SK-N-SH (cell line): ENCODE results near the gene PPP1R1C. TPM values are rescaled to one million over a fixed set of nuclear protein-coding genes. Genes with fewer than 3 reads are reported as not detected.

Experiments
- CTCF ChIA-PET: fragments of 300-600, 350-600 bp; formaldehyde crosslinking; extraction: SDS; loops from one replicate; lab custom pipeline; 2021; lab: Yijun Ruan, JAX
- POLR2A ChIA-PET: fragments of 350-600 bp; sonication (Branson Sonifier 250); formaldehyde crosslinking; extraction: SDS; loops from one replicate; lab custom pipeline; 2020; ENCODE audit warnings: antibody characterized with exemption, inconsistent platforms; lab: Yijun Ruan, JAX
- DNase-seq: peaks from one replicate; pipeline ENCODE4 v3.0.0; 2012
- H2AFZ ChIP-seq: fragments of 200-600 bp; sonication (generic); 2 replicates; pipeline ENCODE4 v1.8.1; 2016; ENCODE audit warnings: antibody characterized with exemption, mild to moderate bottlenecking, low read depth
- H3F3A ChIP-seq: fragments of 200-600 bp; sonication (generic); replicated peaks from 2 replicates; pipeline ENCODE3; 2016; ENCODE audit warnings: antibody characterized with exemption, mild to moderate bottlenecking; ENCODE audit not compliant: insufficient read depth
- H3K27ac ChIP-seq, 2 experiments: fragments of 200-500 bp in 1 of 2; fragments of 200-600 bp in 1 of 2; sonication (Bioruptor generic) in 1 of 2; sonication (generic), shearing (Covaris generic) in 1 of 2; 2 replicates each; pipeline versions ENCODE4 v1.5.1 to v1.6.1; 2014 to 2016; ENCODE audit warnings: low read depth in 2 of 2, inconsistent platforms in 1 of 2, low read length in 1 of 2, mild to moderate bottlenecking in 1 of 2, mixed read lengths in 1 of 2
- H3K27me3 ChIP-seq: fragments of 200-600 bp; sonication (generic), shearing (Covaris generic); 2 replicates; pipeline ENCODE4 v1.6.1; 2016; ENCODE audit warnings: mixed run types; ENCODE audit not compliant: insufficient read depth
- H3K36me3 ChIP-seq, 2 experiments: fragments of 200-500 bp in 1 of 2; fragments of 200-600 bp in 1 of 2; sonication (Bioruptor generic) in 1 of 2; sonication (generic) in 1 of 2; replicated peaks in 1 of 2; 2 replicates each; pipeline versions ENCODE3 to v1.5.1; 2014 to 2016; ENCODE audit warnings: low read length in 1 of 2, mild to moderate bottlenecking in 1 of 2; ENCODE audit not compliant: insufficient read depth in 2 of 2, control insufficient read depth in 1 of 2
- H3K4me1 ChIP-seq, 2 experiments: fragments of 200-500 bp in 1 of 2; fragments of 200-600 bp in 1 of 2; sonication (Bioruptor generic) in 1 of 2; sonication (generic), shearing (Covaris generic) in 1 of 2; 2 replicates each; pipeline versions ENCODE4 v1.5.1 to v1.6.1; 2014 to 2016; ENCODE audit warnings: low read depth in 1 of 2, low read length in 1 of 2, mixed run types in 1 of 2; ENCODE audit not compliant: insufficient read depth in 2 of 2, control insufficient read depth in 1 of 2
- H3K4me2 ChIP-seq: fragments of 200-600 bp; sonication (generic), shearing (Covaris generic); 2 replicates; pipeline ENCODE4 v1.6.1; 2017; ENCODE audit warnings: mixed run types
- H3K4me3 ChIP-seq, 2 experiments: fragments of 200-500 bp in 1 of 2; fragments of 200-600 bp in 1 of 2; sonication (Bioruptor generic) in 1 of 2; sonication (generic), shearing (Covaris generic) in 1 of 2; 2 replicates each; pipeline versions ENCODE4 v1.5.1 to v1.8.1; 2014 to 2016; ENCODE audit warnings: low read depth in 2 of 2, inconsistent platforms in 1 of 2, low read length in 1 of 2, mild to moderate bottlenecking in 1 of 2, mixed read lengths in 1 of 2, moderate library complexity in 1 of 2
- H3K79me2 ChIP-seq: fragments of 200-600 bp; sonication (generic); 2 replicates; pipeline ENCODE4 v1.8.1; 2017; ENCODE audit warnings: mild to moderate bottlenecking; ENCODE audit not compliant: insufficient read depth
- H3K9ac ChIP-seq: fragments of 200-600 bp; sonication (generic); 2 replicates; pipeline ENCODE4 v1.6.1; 2017; ENCODE audit warnings: mixed run types
- H3K9me2 ChIP-seq: fragments of 200-600 bp; sonication (generic); 2 replicates; pipeline ENCODE4 v1.6.1; 2017; ENCODE audit warnings: mixed run types
- H3K9me3 ChIP-seq: fragments of 200-600 bp; sonication (generic); 2 replicates; pipeline ENCODE4 v1.6.1; 2017; ENCODE audit warnings: mixed run types, mild to moderate bottlenecking, moderate library complexity
- H4K20me1 ChIP-seq: fragments of 200-600 bp; sonication (generic); 2 replicates; pipeline ENCODE4 v1.6.1; 2017; ENCODE audit warnings: mild to moderate bottlenecking, mixed run types; ENCODE audit not compliant: insufficient read depth
- CTCF ChIP-seq: fragments of 200-600 bp; sonication (generic); IDR thresholded peaks from 2 replicates; pipeline ENCODE4 v1.6.1; 2017; ENCODE audit warnings: antibody characterized with exemption, mild to moderate bottlenecking, moderate library complexity
- EZH2phosphoT487 ChIP-seq: fragments of 200-600 bp; sonication (generic); IDR thresholded peaks from 2 replicates; pipeline ENCODE4 v1.6.1; 2017; ENCODE audit warnings: low read depth, mixed run types, mild to moderate bottlenecking, antibody characterized with exemption, moderate library complexity, borderline replicate concordance
- GABPA ChIP-seq: IDR thresholded peaks from 2 replicates; pipeline ENCODE4 v1.4.0; 2012; ENCODE audit warnings: low read depth, mild to moderate bottlenecking
- IRF3 ChIP-seq: fragments of 150-350 bp; IDR thresholded peaks from 2 replicates; pipeline ENCODE4 v1.6.1; 2016; ENCODE audit warnings: mild to moderate bottlenecking, low read depth, low read length
- MAX ChIP-seq: IDR thresholded peaks from 2 replicates; pipeline ENCODE4 v1.4.0; 2012; ENCODE audit warnings: low read depth
- RCOR1 ChIP-seq: fragments of 150-350 bp; IDR thresholded peaks from 2 replicates; pipeline ENCODE4 v1.6.1; 2017; ENCODE audit warnings: antibody characterized with exemption, low read length
- RFX5 ChIP-seq: IDR thresholded peaks from 2 replicates; pipeline ENCODE4 v1.6.1; 2012; ENCODE audit warnings: mild to moderate bottlenecking, improper control_type of control experiment, low read length
- TEAD4 ChIP-seq: IDR thresholded peaks from 2 replicates; pipeline ENCODE4 v1.4.0; 2012; ENCODE audit warnings: mild to moderate bottlenecking, borderline replicate concordance; ENCODE audit not compliant: insufficient read depth
- USF1 ChIP-seq: IDR thresholded peaks from 2 replicates; pipeline ENCODE4 v1.4.0; 2012; ENCODE audit warnings: low read depth, borderline replicate concordance
- ZBTB33 ChIP-seq: IDR thresholded peaks from 2 replicates; pipeline ENCODE4 v1.4.0; 2012; ENCODE audit warnings: low read depth, borderline replicate concordance
- WGBS: methylation state at CpG from one replicate; pipeline ENCODE4 v1.1.6; 2017; ENCODE audit warnings: low lambda C conversion rate; 5-methylcytosine and 5-hydroxymethylcytosine counted together
- polyA plus RNA-seq, 3 experiments: library from polyadenylated mRNA; depleted of rRNA; stranded (reverse); fragments of >200 nt; gene quantifications; 2 replicates each; pipeline ENCODE4 v1.2.3, GENCODE V29; 2012

PPP1R1C gene
- polyA plus RNA-seq, 1 of the 3 experiments (the other 2 are of a cell fraction), result 0.41 TPM

- no peak overlapping the region for H2AFZ ChIP-seq
- no peak for TF ChIP-seq MAX
- no peak for TF ChIP-seq GABPA
- TF ChIP-seq TEAD4, result no peak
- no peak for TF ChIP-seq USF1
- no peak for TF ChIP-seq RFX5
- TF ChIP-seq RCOR1, result no peak
- no peak for TF ChIP-seq IRF3
- no peak for TF ChIP-seq EZH2phosphoT487
- no peak for TF ChIP-seq ZBTB33
- no peaks in the 10 kb centered on the region for H3K27me3 ChIP-seq
- no peak overlapping the region for H3K27ac ChIP-seq
- CTCF ChIA-PET, result interaction anchor here (1.0 to 1.2 kb wide), 2 partner anchors 11 to 21 kb away, joined by 3 read pairs; no protein-coding TSS in a partner anchor
- WGBS, result 14% methylated on average over 1 of the region's 1 CpG
- H3K4me1 ChIP-seq, result no peaks in the 10 kb centered on the region
- H3K4me3 ChIP-seq, result no peak overlapping the region
- H3K4me2 ChIP-seq, result no peak overlapping the region
- H4K20me1 ChIP-seq, result no peaks in the 10 kb centered on the region
- H3K9me3 ChIP-seq, result no peaks in the 10 kb centered on the region
- H3F3A ChIP-seq, result no peaks in the 10 kb centered on the region
- POLR2A ChIA-PET, result no interaction called here
- DNase-seq, result no peak
- H3K79me2 ChIP-seq, result no peaks in the 10 kb centered on the region
- no peaks in the 10 kb centered on the region for H3K9me2 ChIP-seq
- no peaks in the 10 kb centered on the region for H3K36me3 ChIP-seq
- no peak overlapping the region for H3K9ac ChIP-seq
Observed at GRCh38 chr2:182098648-182099047, 113.0 kb downstream of the PPP1R1C start.

GRCh38 chr2:182101263-182101662 lies 115.6 kb downstream of the PPP1R1C start:
- Histone ChIP-seq H2AFZ (no peak overlapping the region), H3K36me3 (no peaks in the 10 kb centered on the region), H3K9me3 (no peaks in the 10 kb centered on the region), H3K27me3 (no peaks in the 10 kb centered on the region), H3K79me2 (no peaks in the 10 kb centered on the region), H3K4me1 (no peaks in the 10 kb centered on the region), H3K9me2 (no peaks in the 10 kb centered on the region), H3K4me3 (no peak overlapping the region), H3K27ac (no peak overlapping the region), H3K4me2 (no peak overlapping the region), H4K20me1 (no peaks in the 10 kb centered on the region), H3F3A (no peaks in the 10 kb centered on the region), H3K9ac (no peak overlapping the region)
- DNase-seq, result no peak
- TF ChIP-seq CTCF (peak; percentile 33; the same call in 1 of the 2 replicates), GABPA (no peak)
- ChIA-PET CTCF (interaction anchor here (1.0 kb wide), 1 partner anchor 23 kb away, joined by 4 read pairs; no protein-coding TSS in a partner anchor), POLR2A (no interaction called here)
